HepG2 (cell line): ENCODE results near the gene M1AP. TPM values are rescaled to one million over a fixed set of nuclear protein-coding genes. Genes with fewer than 3 reads are reported as not detected.

Experiments
- ARNT2 ChIP-seq: sonication (generic); formaldehyde crosslinking; IDR thresholded peaks from 2 replicates; pipeline ENCODE4 v1.8.0; 2022; ENCODE audit warnings: mild to moderate bottlenecking, low read depth, missing genetic modification reagents, moderate library complexity
- ATF7 ChIP-seq, 2 experiments: fragments of 450-650 bp in 1 of 2; sonication (generic) in 1 of 2; formaldehyde crosslinking in 1 of 2; IDR thresholded peaks; 2 replicates each; pipeline versions ENCODE4 v1.4.0 to v1.6.1; 2016 to 2020; ENCODE audit warnings: antibody characterized with exemption in 1 of 2, mild to moderate bottlenecking in 1 of 2, missing genetic modification reagents in 1 of 2
- BRD4 ChIP-seq: sonication (generic); formaldehyde crosslinking; IDR thresholded peaks from 2 replicates; pipeline ENCODE4 v1.4.0; 2020; ENCODE audit warnings: missing genetic modification reagents
- CEBPG ChIP-seq: IDR thresholded peaks from 2 replicates; pipeline ENCODE4 v1.6.1; 2016
- HDAC1 ChIP-seq: sonication (generic); formaldehyde crosslinking; IDR thresholded peaks from 2 replicates; pipeline ENCODE4 v1.5.1; 2020; ENCODE audit warnings: mild to moderate bottlenecking, missing genetic modification reagents
- HNRNPL ChIP-seq: fragments of 200-400 bp; formaldehyde crosslinking; IDR thresholded peaks from 2 replicates; pipeline ENCODE4 v1.6.1; 2017; ENCODE audit warnings: mild to moderate bottlenecking, low read depth, low read length
- KAT2B ChIP-seq: fragments of 150-350 bp; IDR thresholded peaks from 2 replicates; pipeline ENCODE4 v1.6.1; 2014; ENCODE audit warnings: low read depth, low read length, borderline replicate concordance
- MYC ChIP-seq: sonication (generic); formaldehyde crosslinking; IDR thresholded peaks from 2 replicates; pipeline ENCODE4 v1.9.0; 2021; ENCODE audit warnings: missing genetic modification reagents, borderline replicate concordance
- NFKBIZ ChIP-seq: IDR thresholded peaks from 2 replicates; pipeline ENCODE4 v1.6.1; 2018; ENCODE audit warnings: missing genetic modification reagents, missing compliant biosample characterization
- SAP130 ChIP-seq: IDR thresholded peaks from 2 replicates; pipeline ENCODE4 v1.6.1; 2016; ENCODE audit warnings: low read depth
- ZBTB42 ChIP-seq: sonication (generic); formaldehyde crosslinking; IDR thresholded peaks from 2 replicates; pipeline ENCODE4 v1.5.0; 2020; ENCODE audit warnings: mild to moderate bottlenecking, missing genetic modification reagents
- ZFP36L2 ChIP-seq: sonication (generic); formaldehyde crosslinking; IDR thresholded peaks from 2 replicates; pipeline ENCODE4 v1.4.0; 2020; ENCODE audit warnings: missing genetic modification reagents
- ZKSCAN8 ChIP-seq: IDR thresholded peaks from 2 replicates; pipeline ENCODE4 v1.6.1; 2016; ENCODE audit warnings: borderline replicate concordance, missing genetic modification reagents, missing compliant biosample characterization
- ZNF101 ChIP-seq: sonication (generic); formaldehyde crosslinking; IDR thresholded peaks from 2 replicates; pipeline ENCODE4 v1.4.0; 2020; ENCODE audit warnings: mild to moderate bottlenecking, low read depth, missing genetic modification reagents, borderline replicate concordance
- ZNF160 ChIP-seq: sonication (generic); formaldehyde crosslinking; IDR thresholded peaks from 2 replicates; pipeline ENCODE4 v1.8.0; 2022; ENCODE audit warnings: mild to moderate bottlenecking, inconsistent platforms, missing genetic modification reagents
- ZNF251 ChIP-seq: sonication (generic); formaldehyde crosslinking; IDR thresholded peaks from 2 replicates; pipeline ENCODE4 v1.9.0; 2021; ENCODE audit warnings: mild to moderate bottlenecking, missing genetic modification reagents
- ZNF841 ChIP-seq: sonication (generic); formaldehyde crosslinking; IDR thresholded peaks from 2 replicates; pipeline ENCODE4 v1.8.1; 2023; ENCODE audit warnings: missing genetic modification reagents, borderline replicate concordance
- polyA plus RNA-seq, 8 experiments: library from polyadenylated mRNA; depleted of rRNA in 3 of 8; stranded (reverse) in 7 of 8; unstranded in 1 of 8; fragments of >200 nt; fragmentation: Illumina TruSeq in 4 of 8; extraction: Trizol in 4 of 8; gene quantifications; 2 replicates each; pipeline versions ENCODE4 v1.2.1 to v1.2.3, GENCODE V29; 2011 to 2016; ENCODE audit warnings: low read depth in 4 of 8, missing spikeins in 1 of 8, mixed read lengths in 1 of 8; ENCODE audit not compliant: insufficient read depth in 1 of 8
- total RNA-seq, 5 experiments: library from RNA; depleted of rRNA; stranded (reverse); fragments of >200 nt; fragmentation: Illumina TruSeq; extraction: Trizol; gene quantifications; 2 replicates each; pipeline ENCODE4 v1.2.3, GENCODE V29; 2016; ENCODE audit warnings: low read depth in 1 of 5
- TF ChIP-seq, protein P1 (sequence below), 2 experiments: sonication (generic) in 1 of 2; formaldehyde crosslinking in 1 of 2; IDR thresholded peaks; 2 replicates each; pipeline versions ENCODE4 v1.6.1 to v1.9.0; 2014 to 2022; ENCODE audit warnings: antibody characterized with exemption in 1 of 2, borderline replicate concordance in 1 of 2, inconsistent platforms in 1 of 2, low read depth in 1 of 2, missing genetic modification reagents in 1 of 2
- TF ChIP-seq, protein P2 (sequence below): sonication (generic); formaldehyde crosslinking; IDR thresholded peaks from 2 replicates; pipeline ENCODE4 v1.5.1; 2020; ENCODE audit warnings: mild to moderate bottlenecking, missing genetic modification reagents, moderate library complexity
- TF ChIP-seq, protein P3 (sequence below): IDR thresholded peaks from 2 replicates; pipeline ENCODE4 v1.6.1; 2016; ENCODE audit warnings: low read depth, control low read depth

The M1AP gene
- total and polyA plus RNA-seq, 2 of the 13 experiments (the other 11 are each of a cell fraction or from before 2014, with no cell fraction given) = not detected

DNA sequence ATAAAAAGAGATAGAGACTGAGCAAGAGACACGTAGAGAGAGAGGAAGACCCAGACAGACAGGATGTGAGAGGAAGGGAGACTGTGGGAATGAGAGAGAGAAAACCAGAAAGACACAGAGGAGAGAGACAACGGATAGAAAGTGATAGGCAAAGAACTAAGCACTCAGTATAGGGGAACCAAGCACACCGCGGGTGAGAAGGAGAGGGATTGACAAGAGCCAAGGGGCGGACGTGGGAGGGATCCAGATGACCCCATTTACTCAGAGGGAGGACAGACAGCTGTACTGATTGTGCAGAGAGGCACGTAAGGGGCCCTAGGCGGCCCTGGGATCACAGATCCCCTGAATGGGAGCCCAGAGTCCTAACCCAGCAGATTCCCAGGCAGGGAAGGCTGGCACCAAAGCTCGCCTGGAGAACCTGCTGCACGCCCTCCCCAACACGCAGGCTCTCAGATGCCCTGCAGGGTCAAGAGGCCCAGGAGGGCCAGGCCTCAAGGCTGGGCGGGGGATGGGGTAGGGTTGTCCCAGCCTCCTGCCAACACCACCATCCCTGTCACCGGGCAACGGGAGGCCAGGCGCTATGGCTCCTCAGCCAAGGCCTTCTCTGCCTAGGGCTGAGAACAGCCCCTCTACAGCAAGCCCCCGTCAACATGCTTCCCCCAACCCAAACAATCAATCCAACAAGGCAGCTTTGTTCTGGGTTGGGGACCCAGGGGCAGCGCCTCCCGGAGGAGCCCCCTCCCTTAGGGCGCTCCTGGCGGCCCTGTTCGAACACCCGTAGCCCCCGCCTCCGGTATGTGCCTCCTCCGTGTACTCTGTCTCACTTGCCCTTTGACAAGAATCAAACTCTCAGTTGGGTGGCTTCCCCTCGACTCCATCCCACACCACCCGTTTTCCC lies 95.0 kb downstream of the M1AP start (continued):
- TF ChIP-seq, protein P1, sequence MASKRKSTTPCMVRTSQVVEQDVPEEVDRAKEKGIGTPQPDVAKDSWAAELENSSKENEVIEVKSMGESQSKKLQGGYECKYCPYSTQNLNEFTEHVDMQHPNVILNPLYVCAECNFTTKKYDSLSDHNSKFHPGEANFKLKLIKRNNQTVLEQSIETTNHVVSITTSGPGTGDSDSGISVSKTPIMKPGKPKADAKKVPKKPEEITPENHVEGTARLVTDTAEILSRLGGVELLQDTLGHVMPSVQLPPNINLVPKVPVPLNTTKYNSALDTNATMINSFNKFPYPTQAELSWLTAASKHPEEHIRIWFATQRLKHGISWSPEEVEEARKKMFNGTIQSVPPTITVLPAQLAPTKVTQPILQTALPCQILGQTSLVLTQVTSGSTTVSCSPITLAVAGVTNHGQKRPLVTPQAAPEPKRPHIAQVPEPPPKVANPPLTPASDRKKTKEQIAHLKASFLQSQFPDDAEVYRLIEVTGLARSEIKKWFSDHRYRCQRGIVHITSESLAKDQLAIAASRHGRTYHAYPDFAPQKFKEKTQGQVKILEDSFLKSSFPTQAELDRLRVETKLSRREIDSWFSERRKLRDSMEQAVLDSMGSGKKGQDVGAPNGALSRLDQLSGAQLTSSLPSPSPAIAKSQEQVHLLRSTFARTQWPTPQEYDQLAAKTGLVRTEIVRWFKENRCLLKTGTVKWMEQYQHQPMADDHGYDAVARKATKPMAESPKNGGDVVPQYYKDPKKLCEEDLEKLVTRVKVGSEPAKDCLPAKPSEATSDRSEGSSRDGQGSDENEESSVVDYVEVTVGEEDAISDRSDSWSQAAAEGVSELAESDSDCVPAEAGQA (IDR thresholded peaks at IDR 0.05; ENCODE audit: low read depth) = no peak
- TF ChIP-seq, protein P1 (CRISPR knock-in tag; IDR thresholded peaks at IDR 0.05; ENCODE audit: borderline replicate concordance) = no peak
- TF ChIP-seq ZKSCAN8 (CRISPR knock-in tag) (no peak), CEBPG (CRISPR knock-in tag) (no peak), ZFP36L2 (no peak), ZNF160 (CRISPR knock-in tag) (no peak), ZNF101 (CRISPR knock-in tag) (no peak), HDAC1 (peak; percentile 45; the same call in 1 of the 2 replicates), KAT2B (no peak), NFKBIZ (CRISPR knock-in tag) (no peak), ZNF251 (CRISPR knock-in tag) (0 out of 2 replicates have a peak, but pooled peaks have one; percentile 77), HNRNPL (peak; percentile 83), ARNT2 (CRISPR knock-in tag) (no peak), BRD4 (CRISPR knock-in tag) (0 out of 2 replicates have a peak, but pooled peaks have one; percentile 62), MYC (0 out of 2 replicates have a peak, but pooled peaks have one; percentile 43), ZBTB42 (CRISPR knock-in tag) (no peak), ATF7 (IDR thresholded peaks at IDR 0.05) (no peak), ATF7 (CRISPR knock-in tag; IDR thresholded peaks at IDR 0.05) (peak; percentile 55; the same call in 1 of the 2 replicates), SAP130 (CRISPR knock-in tag) (peak; percentile 59), ZNF841 (CRISPR knock-in tag) (no peak)
- TF ChIP-seq, protein P2, sequence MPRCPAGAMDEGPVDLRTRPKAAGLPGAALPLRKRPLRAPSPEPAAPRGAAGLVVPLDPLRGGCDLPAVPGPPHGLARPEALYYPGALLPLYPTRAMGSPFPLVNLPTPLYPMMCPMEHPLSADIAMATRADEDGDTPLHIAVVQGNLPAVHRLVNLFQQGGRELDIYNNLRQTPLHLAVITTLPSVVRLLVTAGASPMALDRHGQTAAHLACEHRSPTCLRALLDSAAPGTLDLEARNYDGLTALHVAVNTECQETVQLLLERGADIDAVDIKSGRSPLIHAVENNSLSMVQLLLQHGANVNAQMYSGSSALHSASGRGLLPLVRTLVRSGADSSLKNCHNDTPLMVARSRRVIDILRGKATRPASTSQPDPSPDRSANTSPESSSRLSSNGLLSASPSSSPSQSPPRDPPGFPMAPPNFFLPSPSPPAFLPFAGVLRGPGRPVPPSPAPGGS (CRISPR knock-in tag) = peak; percentile 72; the same call in 1 of the 2 replicates
- TF ChIP-seq, protein P3, sequence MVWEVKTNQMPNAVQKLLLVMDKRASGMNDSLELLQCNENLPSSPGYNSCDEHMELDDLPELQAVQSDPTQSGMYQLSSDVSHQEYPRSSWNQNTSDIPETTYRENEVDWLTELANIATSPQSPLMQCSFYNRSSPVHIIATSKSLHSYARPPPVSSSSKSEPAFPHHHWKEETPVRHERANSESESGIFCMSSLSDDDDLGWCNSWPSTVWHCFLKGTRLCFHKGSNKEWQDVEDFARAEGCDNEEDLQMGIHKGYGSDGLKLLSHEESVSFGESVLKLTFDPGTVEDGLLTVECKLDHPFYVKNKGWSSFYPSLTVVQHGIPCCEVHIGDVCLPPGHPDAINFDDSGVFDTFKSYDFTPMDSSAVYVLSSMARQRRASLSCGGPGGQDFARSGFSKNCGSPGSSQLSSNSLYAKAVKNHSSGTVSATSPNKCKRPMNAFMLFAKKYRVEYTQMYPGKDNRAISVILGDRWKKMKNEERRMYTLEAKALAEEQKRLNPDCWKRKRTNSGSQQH (CRISPR knock-in tag) = no peak; the same call in 1 of the 2 replicates
